ENCODE data around the gene CCDC34.

- no peak for TF ChIP-seq POLR2AphosphoS5 (IDR thresholded peaks at IDR 0.05; ENCODE audit: low read depth, low read length)
- no peak for TF ChIP-seq SIN3A (IDR thresholded peaks at IDR 0.05; ENCODE audit: borderline replicate concordance, insufficient read depth, low read length)
- TF ChIP-seq TAF1 (IDR thresholded peaks at IDR 0.05; ENCODE audit: borderline replicate concordance, insufficient read depth, low read length): no peak
- TF ChIP-seq REST (IDR thresholded peaks at IDR 0.05; ENCODE audit: insufficient read depth in 1 of 2, low read depth in 2 of 2, low read length in 2 of 2): no peak
- TF ChIP-seq FOXP2 (optimal IDR thresholded peaks at IDR 0.05; ENCODE audit: borderline replicate concordance, extremely low read depth, extremely low read length, insufficient read depth): no peak
These were observed 6.3 kb downstream of the CCDC34 start for GRCh38 chr11:27356624-27357222.
